ENCODE data around the gene KIF16B. TPM values are rescaled to one million over a fixed set of nuclear protein-coding genes. Genes with fewer than 3 reads are reported as not detected.

The KIF16B gene
- total and polyA plus RNA-seq, 9 of the 15 experiments (the other 6 are each of a cell fraction or from before 2014, with no cell fraction given): 1.00 to 10.6 (median 8.5) TPM

- FAIRE-seq (no peak), DNase-seq (ENCODE audit: extremely low read depth in 1 of 4, low spot score in 3 of 4) (no peak), ATAC-seq (no peak)
- no peaks in the 10 kb centered on the region for H3K79me2 ChIP-seq (ENCODE audit: control insufficient read depth, insufficient read depth, low read length)
- ChIA-PET CTCF (ENCODE audit: low intra/inter-chr PET ratio) (no interaction called here), POLR2A (interaction anchor here (0.7 kb wide), 1 partner anchor 150 kb away, joined by 4 read pairs; no protein-coding TSS in a partner anchor)
- H3K4me1 ChIP-seq (replicated peaks in 1 of 2; ENCODE audit: control insufficient read depth in 2 of 2, insufficient read depth in 2 of 2, low read length in 2 of 2): peaks cover 0 to 19% of the 10 kb centered on the region in 2 experiments; a peak in 3 of 5 replicates
- H3K36me3 ChIP-seq (ENCODE audit: control insufficient read depth, insufficient read depth, low read length): no peaks in the 10 kb centered on the region
- WGBS (ENCODE audit: insufficient coverage, low coverage, missing lambda C conversion rate): 48% methylated on average over 4 of the region's 4 CpGs
- no peaks in the 10 kb centered on the region for H4K20me1 ChIP-seq (replicated peaks; ENCODE audit: control insufficient read depth, insufficient read depth, low read length)
- H3K9ac ChIP-seq (ENCODE audit: insufficient read depth in 1 of 2, low read depth in 2 of 2, low read length in 2 of 2): no peak overlapping the region
- H3K4me2 ChIP-seq (ENCODE audit: insufficient read depth, low read length): no peak overlapping the region
- H3K27me3 ChIP-seq (ENCODE audit: control insufficient read depth in 2 of 2, insufficient read depth in 2 of 2, low read length in 2 of 2): no peaks in the 10 kb centered on the region
- no peaks in the 10 kb centered on the region for H3K9me1 ChIP-seq (ENCODE audit: control insufficient read depth, insufficient read depth, low read length)
- H3K27ac ChIP-seq (ENCODE audit: extremely low read depth, low read depth, low read length): no peak overlapping the region
- intact Hi-C loops (cut with micrococcal nuclease) (no loop called here), in situ Hi-C loops (cut with MboI) (no loop called here)
- no peak overlapping the region for H3K4me3 ChIP-seq
- H2AFZ ChIP-seq (ENCODE audit: low read depth, low read length): no peak overlapping the region
- H3K9me3 ChIP-seq (replicated peaks; ENCODE audit: control insufficient read depth, insufficient read depth, low read depth, low read length): no peaks in the 10 kb centered on the region; the same call in 1 of the 2 replicates
- BruUV-seq (replicated peaks): no TSS peak
- no peak for TF ChIP-seq PHF20 (IDR thresholded peaks at IDR 0.05; ENCODE audit: partially characterized antibody)
- TF ChIP-seq NEUROD1 (IDR thresholded peaks at IDR 0.05; ENCODE audit: borderline replicate concordance, low read depth, low read length, partially characterized antibody): no peak
- TF ChIP-seq ARID4B (CRISPR knock-in tag; IDR thresholded peaks at IDR 0.05): no peak
- TF ChIP-seq SMARCB1 (IDR thresholded peaks at IDR 0.05; ENCODE audit: insufficient read length, low read depth): no peak
- no peak for TF ChIP-seq KDM2B (CRISPR knock-in tag; IDR thresholded peaks at IDR 0.05)
- no peak for TF ChIP-seq VEZF1 (CRISPR knock-in tag; IDR thresholded peaks at IDR 0.05)
- TF ChIP-seq BRF2 (IDR thresholded peaks at IDR 0.05; ENCODE audit: borderline replicate concordance, insufficient read depth, insufficient read length): no peak
- TF ChIP-seq MLLT1 (IDR thresholded peaks at IDR 0.05): no peak
- no peak for TF ChIP-seq E2F6 (IDR thresholded peaks at IDR 0.05; ENCODE audit: borderline replicate concordance in 1 of 2, extremely low read depth in 1 of 2, insufficient read depth in 1 of 2, insufficient read length in 1 of 2, low read depth in 1 of 2, low read length in 1 of 2, poor library complexity in 1 of 2, severe bottlenecking in 1 of 2)
Observed at GRCh38 chr20:16415071-16416053, 157.9 kb downstream of the KIF16B start.
